GM19463 (cell line): ENCODE data around the gene TOX4.
A peak's percentile ranks its signal among the peaks of the same experiment; 100 is the strongest.
"Not testable (repeated sequence)": the region's sequence is repeated elsewhere in the genome, so short reads cannot be mapped to it uniquely, and the experiment has no call there.

ENCODE experiments used
- ATAC-seq: cut with Tn5 transposase; IDR thresholded peaks from one replicate; pipeline ENCODE4 v1.9.1; 2021; ENCODE audit warnings: mild to moderate bottlenecking, moderate library complexity; ENCODE audit not compliant: unreplicated experiment

TOX4 gene

DNA sequence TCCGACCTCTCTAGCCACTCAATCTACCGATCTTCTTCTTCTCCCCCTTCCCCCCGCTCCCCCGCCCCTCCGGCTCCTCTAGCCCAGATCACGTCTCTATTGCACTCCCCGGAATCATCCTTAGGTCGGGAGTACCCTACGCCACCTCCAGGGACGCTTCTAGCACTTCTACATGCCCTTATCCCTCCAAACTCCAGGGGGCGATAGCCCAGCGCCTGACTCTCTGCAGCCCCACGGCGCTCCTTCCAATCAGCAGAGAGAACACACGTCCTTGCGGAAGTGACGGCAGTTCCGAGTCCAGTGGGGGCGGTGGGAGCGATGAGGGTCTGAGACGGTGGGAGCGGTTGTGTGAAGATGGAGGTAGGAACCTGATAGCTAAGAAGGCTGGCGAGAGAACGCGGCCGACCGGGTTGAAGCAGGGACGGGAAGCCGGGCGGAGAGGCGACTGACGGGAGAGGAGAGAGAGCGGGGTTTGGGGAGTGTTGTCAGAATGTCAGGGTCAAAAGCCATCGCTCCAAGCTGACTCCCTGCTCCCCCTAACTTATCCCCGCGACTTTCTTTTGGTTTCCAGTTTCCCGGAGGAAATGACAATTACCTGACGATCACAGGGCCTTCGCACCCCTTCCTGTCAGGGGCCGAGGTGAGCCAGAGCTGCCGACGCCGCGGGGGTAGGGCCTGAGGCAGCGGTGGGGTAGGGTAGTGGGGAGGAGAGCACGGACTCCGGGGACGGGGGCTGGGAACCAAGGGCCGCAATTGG lies at the start of gene TOX4, which contains the start of gene RAB2B:
TOX4 (plus strand) TSS at position 271 of the 757 bp plus-strand sequence; CDS start at position 355, 84 bp downstream.
RAB2B (minus strand) TSS at position 35 of the 757 bp plus-strand sequence. CDS start 87 bp downstream, outside the sequence.
- ATAC-seq, result peak; percentile 99

DNA sequence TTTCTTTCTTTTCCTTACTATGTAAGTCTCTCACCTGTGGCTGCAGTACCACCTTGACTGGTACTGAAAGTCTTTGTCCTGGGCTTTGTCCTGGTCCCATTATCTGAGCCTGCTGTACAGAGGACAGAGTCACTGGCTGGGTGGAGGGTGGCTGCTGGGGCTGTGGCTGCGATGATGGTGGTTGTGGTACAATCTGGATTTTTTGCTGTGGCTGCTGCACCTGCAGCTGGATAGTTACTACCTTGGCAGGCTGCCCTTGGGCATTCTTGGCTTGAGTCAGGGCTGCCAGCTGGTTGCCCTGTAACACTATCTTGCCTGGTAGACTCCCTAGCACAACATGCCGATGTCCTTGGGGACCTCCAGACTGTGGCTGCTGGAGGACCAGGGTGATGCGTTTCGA lies 48.1 kb upstream of the TOX4 start:
- ATAC-seq, result no peak

DNA sequence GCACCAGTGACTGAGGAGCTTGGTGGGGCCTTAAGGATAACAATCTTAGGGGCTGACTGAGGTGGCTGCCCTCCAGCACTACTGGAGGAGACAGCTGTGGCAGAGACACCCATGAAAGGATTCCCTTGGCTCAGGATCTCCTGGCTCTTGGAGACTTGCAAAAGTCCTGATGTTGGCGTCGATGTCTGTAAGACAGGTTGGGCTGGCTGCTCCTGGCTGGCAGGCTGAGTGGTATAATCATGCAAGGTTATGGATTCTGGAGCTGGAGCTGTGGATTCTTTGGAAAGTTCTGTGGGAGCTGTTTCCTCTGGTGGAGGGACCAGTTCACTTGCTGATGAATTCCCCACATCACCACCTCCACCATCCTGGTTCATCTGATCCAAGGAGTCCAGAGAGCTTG lies 45.9 kb upstream of the TOX4 start:
- no peak for ATAC-seq

DNA sequence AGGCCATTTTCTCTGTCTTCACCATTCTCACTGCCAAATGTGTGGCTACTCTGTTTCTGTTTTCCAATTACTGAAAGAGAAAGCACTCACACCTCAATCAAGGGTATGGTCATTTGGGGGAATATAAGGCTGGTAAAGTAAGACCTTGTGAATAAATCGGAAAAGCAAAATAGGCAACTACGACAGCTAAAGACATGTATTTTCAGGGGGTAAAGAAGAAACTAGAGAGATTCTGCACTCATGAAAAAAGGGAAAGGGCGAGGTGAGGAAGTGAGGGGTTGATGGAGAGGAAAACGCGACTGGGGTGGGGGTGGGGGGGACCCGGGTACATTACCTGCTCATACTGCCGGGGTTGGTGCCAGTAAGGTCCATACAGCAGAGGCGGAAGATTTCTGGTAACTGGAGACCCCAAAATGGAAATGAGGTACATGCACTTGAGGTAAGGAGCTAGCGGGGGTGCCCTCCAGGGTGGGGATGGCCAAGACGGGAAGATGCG lies 40.4 kb upstream of the TOX4 start:
- no peak for ATAC-seq

DNA sequence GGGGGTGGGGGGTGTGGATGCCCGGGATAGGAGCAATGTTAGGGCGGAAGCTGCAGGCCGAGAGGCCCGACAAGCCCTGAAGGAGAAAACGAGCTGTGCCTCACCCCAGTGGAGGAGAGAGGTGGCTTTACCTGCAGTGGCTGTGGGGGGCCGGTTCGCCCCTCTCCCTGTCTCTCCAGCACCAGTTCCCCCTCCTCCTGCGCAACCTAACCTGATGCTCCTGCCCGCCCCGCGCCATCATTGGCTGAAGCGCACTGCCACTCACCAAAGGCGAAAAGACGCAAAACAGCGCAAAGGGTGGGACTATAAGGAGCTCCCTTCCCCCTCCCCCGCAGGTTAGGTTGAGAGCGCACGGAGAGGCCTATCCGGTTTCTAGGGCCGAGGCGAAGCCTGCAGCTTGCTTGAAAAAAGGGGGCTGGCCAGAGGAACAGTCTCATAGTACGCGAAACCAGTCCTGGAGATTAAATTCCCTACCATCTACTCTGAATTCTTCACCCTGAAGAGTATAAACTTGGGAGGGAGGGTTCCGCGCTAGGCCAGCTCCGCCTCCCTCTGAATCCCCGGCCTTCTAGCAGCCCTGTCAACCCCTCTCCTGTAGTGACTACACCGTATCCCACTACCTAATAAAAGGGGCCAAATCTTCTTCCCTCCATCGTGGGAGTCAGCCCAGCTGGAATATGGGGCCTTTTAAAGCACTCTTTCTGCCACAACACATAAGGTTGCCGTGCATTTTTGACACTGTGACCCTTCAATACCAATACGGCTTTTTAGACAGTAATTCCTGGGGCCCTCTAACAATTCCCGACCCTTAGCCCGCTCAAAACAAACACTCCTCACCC lies 39.7 kb upstream of the TOX4 start:
- ATAC-seq, result peak; percentile 99

DNA sequence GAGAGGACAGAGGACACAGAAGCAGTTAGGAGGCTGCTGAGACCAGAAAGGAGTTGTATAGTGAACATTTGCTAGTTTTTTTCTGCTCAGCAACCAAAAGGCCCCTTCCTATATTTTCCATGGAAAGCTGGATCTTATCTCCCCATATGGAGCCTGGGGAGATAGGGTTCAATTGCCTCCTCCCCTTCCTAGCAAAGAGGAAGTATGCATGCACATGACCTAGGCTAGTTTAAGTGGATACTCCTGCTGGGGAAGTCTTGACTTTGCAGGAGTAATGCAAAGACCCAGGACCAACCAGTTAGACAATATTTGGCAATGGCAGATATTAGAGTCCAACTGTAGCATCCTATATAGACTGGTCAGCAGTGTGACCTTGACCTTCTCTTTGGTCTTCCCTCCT lies 36.1 kb upstream of the TOX4 start:
- ATAC-seq, result no peak

GRCh38 chr14:21442657-21443056 lies 34.3 kb upstream of the TOX4 start:
- not testable (repeated sequence) for ATAC-seq

DNA sequence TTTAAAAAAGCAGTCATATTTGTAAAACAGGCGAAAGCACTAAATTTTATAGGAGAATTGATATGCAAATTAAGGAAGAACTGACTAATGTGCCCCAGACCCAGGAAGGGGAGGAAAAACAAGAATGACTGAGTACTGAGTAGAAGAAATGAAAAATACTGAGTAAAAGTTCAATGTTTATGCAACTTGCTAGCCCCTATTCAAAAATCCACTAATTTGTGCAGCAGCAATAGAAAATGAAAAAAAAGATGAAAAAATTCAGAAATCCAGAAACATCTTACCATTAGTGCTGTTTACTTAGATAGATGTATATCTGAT lies 27.1 kb upstream of the TOX4 start:
- no peak for ATAC-seq

- ATAC-seq, result no peak
Observed at GRCh38 chr14:21454843-21455544, 22.0 kb upstream of the TOX4 start.

- peak; percentile 11 for ATAC-seq
Observed at GRCh38 chr14:21455592-21455911, 21.4 kb upstream of the TOX4 start.

GRCh38 chr14:21455912-21456667 lies 20.9 kb upstream of the TOX4 start, which contains the start of gene CHD8:
CHD8 (minus strand) TSS chr14:21456123; CDS start chr14:21431643, 24,480 bp downstream.
- peak; percentile 98 for ATAC-seq

DNA sequence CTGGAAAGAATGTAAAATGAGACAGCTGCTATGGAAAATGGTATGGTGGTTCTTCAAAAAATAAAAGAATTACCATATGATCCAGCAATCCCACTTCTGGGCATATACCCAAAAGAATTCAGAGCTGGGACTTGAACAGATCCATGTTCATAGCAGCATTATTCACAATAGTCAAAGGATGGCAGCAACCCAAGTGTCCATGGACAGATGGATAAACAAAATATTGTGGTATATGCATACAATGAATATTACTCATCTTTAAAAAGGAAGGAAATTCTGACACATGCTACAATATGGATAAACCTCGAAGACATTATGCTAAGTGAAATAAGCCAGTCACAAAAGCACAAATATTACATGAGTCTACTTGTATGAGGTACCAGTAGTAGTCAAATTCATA lies 9.4 kb upstream of the TOX4 start:
- ATAC-seq, result no peak

- no peak for ATAC-seq
Observed at GRCh38 chr14:21475767-21476522, 1.1 kb upstream of the TOX4 start.

- peak; percentile 25 for ATAC-seq
Observed at GRCh38 chr14:21476523-21476924, 471 bp upstream of the TOX4 start.

DNA sequence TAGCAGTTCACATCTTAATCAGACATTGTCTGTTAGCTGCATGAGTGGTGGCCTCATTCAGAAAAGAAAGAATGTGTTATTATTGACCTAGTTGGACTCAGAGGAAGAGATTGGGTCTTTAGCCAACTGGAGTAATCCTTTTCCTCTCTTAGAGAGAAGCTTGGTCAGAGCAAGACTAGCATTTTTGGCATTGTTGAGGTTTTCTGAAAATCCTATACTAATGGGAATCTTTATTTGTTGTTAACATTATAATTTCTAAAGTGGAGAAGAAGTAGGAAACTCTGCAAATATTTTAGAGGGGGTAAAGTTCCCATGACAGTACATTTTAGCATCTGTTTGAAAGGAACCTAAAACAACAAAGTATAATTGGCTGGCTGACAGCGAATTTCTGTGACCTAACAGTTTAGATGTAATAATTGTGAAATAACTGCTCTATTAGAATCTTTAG lies 9.7 kb downstream of the TOX4 start:
- no peak for ATAC-seq

DNA sequence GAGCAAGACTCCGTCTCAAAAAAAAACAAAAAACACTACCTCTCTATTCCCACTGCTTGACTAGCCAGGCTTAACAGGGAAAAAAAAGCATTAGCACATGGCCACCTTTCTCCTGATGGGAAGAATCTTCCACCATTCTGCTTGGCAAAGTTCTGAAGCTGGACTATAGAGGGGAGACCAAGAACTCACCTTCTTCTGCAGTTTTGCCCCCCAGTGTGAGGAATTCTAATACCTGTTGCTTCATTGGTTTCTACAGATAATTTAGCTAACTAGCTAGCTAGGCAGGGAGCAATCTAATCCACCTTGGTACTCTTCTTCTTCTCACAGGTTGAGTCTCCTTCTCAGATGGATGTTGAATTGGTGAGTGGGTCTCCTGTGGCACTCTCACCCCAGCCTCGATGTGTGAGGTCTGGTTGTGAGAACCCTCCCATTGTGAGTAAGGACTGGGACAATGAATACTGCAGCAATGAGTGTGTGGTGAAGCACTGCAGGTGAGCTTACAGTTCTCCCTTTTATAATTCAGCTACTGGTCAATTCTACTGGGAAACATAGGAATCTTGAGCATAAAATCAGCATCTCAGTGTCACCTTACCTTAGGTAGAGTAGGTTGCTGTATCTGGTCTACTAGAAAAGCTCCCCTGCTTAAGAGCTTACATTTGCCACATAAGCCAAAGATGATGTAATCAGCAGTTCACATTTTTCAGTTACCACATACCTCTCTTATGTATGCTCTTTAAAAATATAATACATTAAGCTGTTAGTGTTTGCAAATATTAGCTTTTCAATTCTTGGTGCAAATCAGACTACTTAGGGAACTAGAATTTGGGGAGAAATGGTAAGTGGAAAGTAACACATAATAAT lies 18.1 kb downstream of the TOX4 start:
- ATAC-seq, result no peak

DNA sequence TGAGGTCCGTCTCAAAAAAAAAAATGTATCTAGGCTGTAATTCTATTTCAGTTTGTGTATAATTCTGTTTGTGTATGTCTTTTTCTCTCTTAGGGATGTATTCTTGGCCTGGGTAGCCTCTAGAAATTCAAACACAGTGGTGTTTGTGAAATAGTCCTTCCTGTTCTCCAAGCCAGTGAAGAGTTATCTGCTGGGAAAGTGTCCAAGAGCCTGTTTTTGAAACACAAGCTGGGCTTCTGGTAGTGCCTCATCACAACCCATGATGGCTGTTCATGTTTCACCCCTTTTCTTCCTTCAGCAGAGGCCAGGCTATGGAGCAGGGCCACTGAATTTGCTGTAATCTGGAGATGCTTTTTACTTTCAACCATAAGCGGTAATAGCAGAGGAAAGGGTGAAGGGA lies 19.5 kb downstream of the TOX4 start:
- no peak for ATAC-seq

DNA sequence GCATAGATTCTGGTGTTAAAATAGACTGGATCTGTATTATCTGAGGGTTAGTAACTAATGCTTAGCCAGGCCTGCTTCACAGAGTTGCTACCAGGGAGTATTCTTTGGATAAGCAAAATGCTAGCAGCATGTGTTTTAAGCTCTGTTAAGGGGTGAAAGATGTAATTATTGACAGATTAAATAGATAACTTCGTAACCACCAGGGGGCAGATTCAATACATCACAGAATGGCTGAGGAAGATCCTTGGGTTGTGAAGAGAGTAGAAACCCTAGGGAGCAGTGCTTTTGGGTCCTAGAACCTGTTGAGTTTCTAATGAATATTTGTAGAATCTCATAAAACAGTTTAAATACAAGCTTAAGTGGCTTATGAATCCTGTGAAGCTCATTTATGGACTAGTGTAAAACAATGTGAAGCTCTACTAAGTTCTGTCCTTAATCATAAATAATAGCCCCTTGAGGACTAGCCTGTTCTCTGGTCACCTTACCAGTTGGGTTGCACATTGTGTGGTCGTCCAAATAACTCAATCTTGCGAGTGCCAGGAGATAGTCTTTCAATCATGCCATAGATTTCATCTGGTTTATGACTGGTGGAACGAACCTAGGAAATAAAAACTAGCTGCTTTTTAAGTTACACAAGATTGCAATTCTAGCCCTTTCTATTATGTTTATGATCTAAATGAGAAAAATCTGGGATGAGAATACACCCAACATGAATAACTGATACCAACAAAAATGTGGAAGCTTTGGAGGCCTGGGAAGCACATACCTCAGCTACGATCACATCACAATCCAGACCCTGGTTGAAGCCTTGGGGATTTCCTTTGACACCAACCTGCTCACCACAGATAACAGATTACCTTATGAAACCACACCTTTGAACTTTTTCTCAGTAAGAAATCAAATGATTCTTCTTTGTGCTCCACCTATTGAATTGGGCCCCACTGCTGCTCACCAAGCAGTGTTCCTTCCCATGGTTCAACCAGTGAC lies 21.8 kb downstream of the TOX4 start:
- ATAC-seq, result peak; percentile 53
